OCI-LY3 (cell line): ENCODE measurements around the gene ARHGAP27.

ENCODE experiments used
- H2AFZ ChIP-seq: fragments of 200-600, 300-600 bp; shearing (Covaris generic); 2 replicates; pipeline ENCODE4 v1.6.0; 2014; ENCODE audit warnings: antibody characterized with exemption, low read depth, low read length
- H3K27ac ChIP-seq: fragments of 200-600, 300-600 bp; sonication (generic); 2 replicates; pipeline ENCODE4 v1.5.1; 2014; ENCODE audit warnings: mild to moderate bottlenecking, low read length, moderate library complexity, mixed read lengths
- H3K27me3 ChIP-seq: fragments of 200-600, 300-600 bp; sonication (generic); 2 replicates; pipeline ENCODE4 v1.6.1; 2014; ENCODE audit warnings: low read depth, low read length, mixed read lengths
- H3K36me3 ChIP-seq: fragments of 200-600, 300-600 bp; sonication (generic); replicated peaks from 2 replicates; pipeline ENCODE3; 2014; ENCODE audit warnings: low read depth, low read length, mixed read lengths
- H3K4me1 ChIP-seq: fragments of 300-600, 200-600 bp; sonication (generic); 2 replicates; pipeline ENCODE4 v1.6.1; 2014; ENCODE audit warnings: low read length, mixed read lengths
- H3K4me2 ChIP-seq: fragments of 200-600, 300-600 bp; sonication (generic); 2 replicates; pipeline ENCODE4 v1.6.1; 2014; ENCODE audit warnings: low read length, mixed read lengths
- H3K4me3 ChIP-seq: fragments of 300-600, 200-600 bp; sonication (generic); 2 replicates; pipeline ENCODE4 v1.5.1; 2014; ENCODE audit warnings: antibody characterized with exemption, mild to moderate bottlenecking, low read length, moderate library complexity
- H3K79me2 ChIP-seq: fragments of 300-600, 200-600 bp; shearing (Covaris generic); 2 replicates; pipeline ENCODE4 v1.6.1; 2014; ENCODE audit warnings: mild to moderate bottlenecking, low read length, mixed read lengths
- H3K9ac ChIP-seq: fragments of 300-600, 200-600 bp; shearing (Covaris generic); 2 replicates; pipeline ENCODE4 v1.6.0; 2014; ENCODE audit warnings: mild to moderate bottlenecking, low read length, moderate library complexity
- H3K9me3 ChIP-seq: fragments of 200-600, 300-600 bp; shearing (Covaris generic); 2 replicates; pipeline ENCODE4 v1.6.1; 2014; ENCODE audit warnings: low read length, mixed read lengths; ENCODE audit not compliant: insufficient read depth
- H4K20me1 ChIP-seq: fragments of 200-600, 300-600 bp; sonication (generic); 2 replicates; pipeline ENCODE4 v1.6.1; 2016; ENCODE audit warnings: low read length, mixed read lengths; ENCODE audit not compliant: insufficient read depth
- EZH2phosphoT487 ChIP-seq: fragments of 200-600 bp; shearing (Covaris generic); IDR thresholded peaks from 2 replicates; pipeline ENCODE4 v1.6.1; 2018; ENCODE audit warnings: antibody characterized with exemption, mixed run types, low read depth
- TF ChIP-seq, protein P1 (sequence below): fragments of 200-600, 300-600 bp; sonication (generic); IDR thresholded peaks from 2 replicates; pipeline ENCODE4 v1.5.1; 2014; ENCODE audit warnings: antibody characterized with exemption, low read length, low read depth

The ARHGAP27 gene

GRCh38 chr17:45364531-45365390 is 67.9 kb downstream of the ARHGAP27 start:
- Histone ChIP-seq H3K4me3 (no peak overlapping the region), H3K4me1 (no peaks in the 10 kb centered on the region), H3K27me3 (no peaks in the 10 kb centered on the region), H2AFZ (no peak overlapping the region), H3K9me3 (peaks cover 8% of the 10 kb centered on the region; the same call in 1 of the 2 replicates), H3K27ac (no peak overlapping the region), H3K4me2 (no peak overlapping the region), H3K36me3 (peaks cover 3% of the 10 kb centered on the region), H3K9ac (no peak overlapping the region), H3K79me2 (no peaks in the 10 kb centered on the region), H4K20me1 (no peaks in the 10 kb centered on the region)
- no peak for TF ChIP-seq EZH2phosphoT487
- TF ChIP-seq, protein P1, sequence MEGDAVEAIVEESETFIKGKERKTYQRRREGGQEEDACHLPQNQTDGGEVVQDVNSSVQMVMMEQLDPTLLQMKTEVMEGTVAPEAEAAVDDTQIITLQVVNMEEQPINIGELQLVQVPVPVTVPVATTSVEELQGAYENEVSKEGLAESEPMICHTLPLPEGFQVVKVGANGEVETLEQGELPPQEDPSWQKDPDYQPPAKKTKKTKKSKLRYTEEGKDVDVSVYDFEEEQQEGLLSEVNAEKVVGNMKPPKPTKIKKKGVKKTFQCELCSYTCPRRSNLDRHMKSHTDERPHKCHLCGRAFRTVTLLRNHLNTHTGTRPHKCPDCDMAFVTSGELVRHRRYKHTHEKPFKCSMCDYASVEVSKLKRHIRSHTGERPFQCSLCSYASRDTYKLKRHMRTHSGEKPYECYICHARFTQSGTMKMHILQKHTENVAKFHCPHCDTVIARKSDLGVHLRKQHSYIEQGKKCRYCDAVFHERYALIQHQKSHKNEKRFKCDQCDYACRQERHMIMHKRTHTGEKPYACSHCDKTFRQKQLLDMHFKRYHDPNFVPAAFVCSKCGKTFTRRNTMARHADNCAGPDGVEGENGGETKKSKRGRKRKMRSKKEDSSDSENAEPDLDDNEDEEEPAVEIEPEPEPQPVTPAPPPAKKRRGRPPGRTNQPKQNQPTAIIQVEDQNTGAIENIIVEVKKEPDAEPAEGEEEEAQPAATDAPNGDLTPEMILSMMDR = no peak

GRCh38 chr17:45363498-45363897 is 69.2 kb downstream of the ARHGAP27 start:
- Histone ChIP-seq H3K9ac (no peak overlapping the region), H3K27ac (no peak overlapping the region)
- TF ChIP-seq, protein P1 = no peak
- no peak for TF ChIP-seq EZH2phosphoT487

DNA sequence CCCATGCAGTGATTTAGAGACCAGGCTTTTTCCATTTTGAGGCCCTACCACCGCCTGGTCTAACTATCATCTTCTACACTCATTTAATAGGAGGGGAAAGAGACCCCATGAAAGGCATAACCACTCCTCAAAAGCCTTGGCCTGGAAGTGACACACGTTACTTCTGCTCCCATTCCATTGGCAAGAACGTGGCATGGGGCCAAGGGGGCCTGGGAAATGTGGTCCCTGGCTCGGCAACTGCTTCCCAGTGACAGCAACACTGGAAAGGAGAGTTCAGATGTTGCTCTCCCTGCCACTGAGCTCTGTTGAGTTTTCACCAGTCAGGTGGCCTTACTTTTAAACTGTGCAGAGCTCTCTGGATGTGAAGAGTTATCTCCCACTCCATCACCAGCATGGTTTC is 70.7 kb downstream of the ARHGAP27 start:
- no peak overlapping the region for H3K27ac ChIP-seq
- H3K4me3 ChIP-seq = no peak overlapping the region

More at GRCh38 chr17:45363498-45363897, 69.2 kb downstream of the ARHGAP27 start:
- H4K20me1 ChIP-seq = no peaks in the 10 kb centered on the region
- no peaks in the 10 kb centered on the region for H3K79me2 ChIP-seq
- H3K4me2 ChIP-seq = no peak overlapping the region
- peaks cover 12% of the 10 kb centered on the region; the same call in 1 of the 2 replicates for H3K9me3 ChIP-seq
- no peak overlapping the region for H2AFZ ChIP-seq
- H3K4me1 ChIP-seq = no peaks in the 10 kb centered on the region
- no peak overlapping the region for H3K4me3 ChIP-seq
- peaks cover 3% of the 10 kb centered on the region for H3K36me3 ChIP-seq
- no peaks in the 10 kb centered on the region for H3K27me3 ChIP-seq

DNA sequence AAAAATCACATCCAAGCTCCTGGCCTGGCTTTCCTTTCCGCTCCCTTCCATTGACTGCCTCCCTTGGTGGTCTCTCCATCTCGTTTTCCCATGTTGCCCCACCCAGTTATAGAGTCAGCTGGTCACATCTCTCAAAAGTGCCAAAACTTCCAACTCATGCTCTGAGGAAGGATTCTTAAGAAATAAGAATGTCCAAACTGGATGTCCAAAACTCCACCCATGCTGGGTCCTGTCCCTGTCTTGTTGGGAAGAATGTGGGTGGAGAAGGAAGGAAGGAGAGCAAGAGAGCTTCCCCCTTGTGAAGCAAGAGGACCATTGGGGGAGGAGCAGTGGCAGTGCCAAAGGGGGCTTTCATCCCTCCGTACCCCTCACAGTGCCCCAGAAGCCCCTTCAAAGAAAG is 71.2 kb downstream of the ARHGAP27 start:
- H3K4me2 ChIP-seq = no peak overlapping the region

More for the DNA sequence above, 70.7 kb downstream of the ARHGAP27 start:
- H3K9me3 ChIP-seq = peaks cover 16% of the 10 kb centered on the region; the same call in 1 of the 2 replicates
- no peak overlapping the region for H3K4me2 ChIP-seq
- peaks cover 14% of the 10 kb centered on the region for H3K4me1 ChIP-seq
- H3K79me2 ChIP-seq = no peaks in the 10 kb centered on the region
- no peaks in the 10 kb centered on the region for H3K27me3 ChIP-seq
- H3K36me3 ChIP-seq = peaks cover 3% of the 10 kb centered on the region
- no peak overlapping the region for H3K9ac ChIP-seq
- TF ChIP-seq, protein P1 = no peak
- TF ChIP-seq EZH2phosphoT487 = no peak
- H2AFZ ChIP-seq = no peak overlapping the region
- no peaks in the 10 kb centered on the region for H4K20me1 ChIP-seq

More for the DNA sequence above, 71.2 kb downstream of the ARHGAP27 start:
- Histone ChIP-seq H3K27me3 (no peaks in the 10 kb centered on the region), H3K4me1 (peaks cover 19% of the 10 kb centered on the region), H3K36me3 (peaks cover 3% of the 10 kb centered on the region), H2AFZ (no peak overlapping the region), H3K9me3 (peaks cover 16% of the 10 kb centered on the region; the same call in 1 of the 2 replicates), H3K27ac (no peak overlapping the region), H3K4me3 (no peak overlapping the region), H3K79me2 (no peaks in the 10 kb centered on the region), H3K9ac (no peak overlapping the region), H4K20me1 (no peaks in the 10 kb centered on the region)
- no peak for TF ChIP-seq EZH2phosphoT487
- TF ChIP-seq, protein P1 = no peak
